ENCODE measurements around the gene ATE1.
"Not testable (repeated sequence)": the region's sequence is repeated elsewhere in the genome, so short reads cannot be mapped to it uniquely, and the experiment has no call there.

ATE1 gene

GRCh38 chr10:121765204-121765603 is 162.6 kb downstream of the ATE1 start:
- DNase-seq, result no peak
- Histone ChIP-seq H3K9me3 (no peaks in the 10 kb centered on the region), H3K27me3 (no peaks in the 10 kb centered on the region), H3K4me1 (no peaks in the 10 kb centered on the region), H3K4me3 (ENCODE audit: low read depth, low read length) (no peak overlapping the region), H3K36me3 (no peaks in the 10 kb centered on the region)
- TF ChIP-seq CTCF (IDR thresholded peaks at IDR 0.05; ENCODE audit: low read depth, low read length), result no peak

GRCh38 chr10:121764233-121764942 is 163.4 kb downstream of the ATE1 start:
- no peaks in the 10 kb centered on the region for H3K27me3 ChIP-seq
- no peaks in the 10 kb centered on the region for H3K4me1 ChIP-seq
- H3K36me3 ChIP-seq, result no peaks in the 10 kb centered on the region
- no peak for TF ChIP-seq CTCF (IDR thresholded peaks at IDR 0.05; ENCODE audit: low read depth, low read length)
- no peaks in the 10 kb centered on the region for H3K9me3 ChIP-seq
- no peak for DNase-seq
- no peak overlapping the region for H3K4me3 ChIP-seq (ENCODE audit: low read depth, low read length)

- DNase-seq; H3K4me3 ChIP-seq (ENCODE audit: low read depth, low read length); H3K9me3 ChIP-seq; H3K27me3 ChIP-seq; H3K4me1 ChIP-seq; H3K36me3 ChIP-seq: not testable (repeated sequence)
These were observed 170.6 kb downstream of the ATE1 start for GRCh38 chr10:121757241-121757640.

GRCh38 chr10:121755496-121755895 is 172.3 kb downstream of the ATE1 start:
- H3K27me3 ChIP-seq; DNase-seq; H3K9me3 ChIP-seq; H3K36me3 ChIP-seq; H3K4me3 ChIP-seq (ENCODE audit: low read depth, low read length); H3K4me1 ChIP-seq: not testable (repeated sequence)

GRCh38 chr10:121754666-121755065 is 173.2 kb downstream of the ATE1 start:
- H3K4me3 ChIP-seq (ENCODE audit: low read depth, low read length), result no peak overlapping the region
- H3K27me3 ChIP-seq, result no peaks in the 10 kb centered on the region
- no peak for DNase-seq
- no peak for TF ChIP-seq CTCF (IDR thresholded peaks at IDR 0.05; ENCODE audit: low read depth, low read length)
- no peaks in the 10 kb centered on the region for H3K9me3 ChIP-seq
- no peaks in the 10 kb centered on the region for H3K36me3 ChIP-seq
- no peaks in the 10 kb centered on the region for H3K4me1 ChIP-seq

GRCh38 chr10:121753726-121754476 is 173.9 kb downstream of the ATE1 start:
- H3K4me3 ChIP-seq (ENCODE audit: low read depth, low read length), result no peak overlapping the region
- peak; percentile 49 for TF ChIP-seq CTCF (IDR thresholded peaks at IDR 0.05; ENCODE audit: low read depth, low read length)
- no peaks in the 10 kb centered on the region for H3K36me3 ChIP-seq
- no peaks in the 10 kb centered on the region for H3K4me1 ChIP-seq
- no peaks in the 10 kb centered on the region for H3K9me3 ChIP-seq
- DNase-seq, result no peak
- no peaks in the 10 kb centered on the region for H3K27me3 ChIP-seq

- Histone ChIP-seq H3K4me3 (ENCODE audit: low read depth, low read length) (no peak overlapping the region), H3K27me3 (no peaks in the 10 kb centered on the region), H3K36me3 (no peaks in the 10 kb centered on the region), H3K9me3 (no peaks in the 10 kb centered on the region), H3K4me1 (no peaks in the 10 kb centered on the region)
- DNase-seq, result no peak
- TF ChIP-seq CTCF (IDR thresholded peaks at IDR 0.05; ENCODE audit: low read depth, low read length), result no peak
These were observed 176.6 kb downstream of the ATE1 start for GRCh38 chr10:121751191-121751760.

Measured in BE2C (cell line).